GM19023 (cell line): ENCODE results near the gene WNK2.

Experiments used
- ATAC-seq: cut with Tn5 transposase; IDR thresholded peaks from one replicate; pipeline ENCODE4 v1.9.1; 2021; ENCODE audit warnings: mild to moderate bottlenecking, moderate library complexity; ENCODE audit not compliant: unreplicated experiment

The WNK2 gene

GRCh38 chr9:93303806-93304573, 120.1 kb downstream of the WNK2 start:
- no peak for ATAC-seq

GRCh38 chr9:93304574-93305496, 120.9 kb downstream of the WNK2 start:
- no peak for ATAC-seq

- no peak for ATAC-seq
Observed at GRCh38 chr9:93305497-93306020, 121.6 kb downstream of the WNK2 start.

GRCh38 chr9:93306081-93306480, 122.1 kb downstream of the WNK2 start:
- ATAC-seq, result no peak

- ATAC-seq, result no peak
Observed at GRCh38 chr9:93306579-93307091, 122.7 kb downstream of the WNK2 start.

GRCh38 chr9:93307468-93308157, 123.7 kb downstream of the WNK2 start:
- no peak for ATAC-seq

- no peak for ATAC-seq
Observed at GRCh38 chr9:93308158-93308602, 124.2 kb downstream of the WNK2 start.

- no peak for ATAC-seq
Observed at GRCh38 chr9:93308676-93309075, 124.7 kb downstream of the WNK2 start.

GRCh38 chr9:93309889-93310425, 126.0 kb downstream of the WNK2 start:
- ATAC-seq, result no peak

GRCh38 chr9:93315118-93315517, 131.2 kb downstream of the WNK2 start:
- no peak for ATAC-seq

GRCh38 chr9:93315960-93316359, 132.0 kb downstream of the WNK2 start:
- ATAC-seq, result no peak

- ATAC-seq, result no peak
Observed at GRCh38 chr9:93316726-93317494, 133.0 kb downstream of the WNK2 start.

- ATAC-seq, result no peak
Observed at GRCh38 chr9:93317495-93318094, 133.7 kb downstream of the WNK2 start.

- ATAC-seq, result no peak
Observed at GRCh38 chr9:93318480-93318879, 134.5 kb downstream of the WNK2 start.

- no peak for ATAC-seq
Observed at GRCh38 chr9:93319301-93319991, 135.5 kb downstream of the WNK2 start.

GRCh38 chr9:93319992-93320500, 136.1 kb downstream of the WNK2 start:
- no peak for ATAC-seq

GRCh38 chr9:93320591-93321219, 136.8 kb downstream of the WNK2 start:
- ATAC-seq, result no peak

GRCh38 chr9:93321220-93321610, 137.3 kb downstream of the WNK2 start:
- no peak for ATAC-seq
